GM21367 (cell line): ENCODE data around the gene MTHFD2.
A peak's percentile ranks its signal among the peaks of the same experiment; 100 is the strongest.
"Not testable (repeated sequence)": the region's sequence is repeated elsewhere in the genome, so short reads cannot be mapped to it uniquely, and the experiment has no call there.

Source experiments
- ATAC-seq: cut with Tn5 transposase; IDR thresholded peaks from one replicate; pipeline ENCODE4 v1.9.1; 2021; ENCODE audit not compliant: unreplicated experiment

MTHFD2 gene

DNA sequence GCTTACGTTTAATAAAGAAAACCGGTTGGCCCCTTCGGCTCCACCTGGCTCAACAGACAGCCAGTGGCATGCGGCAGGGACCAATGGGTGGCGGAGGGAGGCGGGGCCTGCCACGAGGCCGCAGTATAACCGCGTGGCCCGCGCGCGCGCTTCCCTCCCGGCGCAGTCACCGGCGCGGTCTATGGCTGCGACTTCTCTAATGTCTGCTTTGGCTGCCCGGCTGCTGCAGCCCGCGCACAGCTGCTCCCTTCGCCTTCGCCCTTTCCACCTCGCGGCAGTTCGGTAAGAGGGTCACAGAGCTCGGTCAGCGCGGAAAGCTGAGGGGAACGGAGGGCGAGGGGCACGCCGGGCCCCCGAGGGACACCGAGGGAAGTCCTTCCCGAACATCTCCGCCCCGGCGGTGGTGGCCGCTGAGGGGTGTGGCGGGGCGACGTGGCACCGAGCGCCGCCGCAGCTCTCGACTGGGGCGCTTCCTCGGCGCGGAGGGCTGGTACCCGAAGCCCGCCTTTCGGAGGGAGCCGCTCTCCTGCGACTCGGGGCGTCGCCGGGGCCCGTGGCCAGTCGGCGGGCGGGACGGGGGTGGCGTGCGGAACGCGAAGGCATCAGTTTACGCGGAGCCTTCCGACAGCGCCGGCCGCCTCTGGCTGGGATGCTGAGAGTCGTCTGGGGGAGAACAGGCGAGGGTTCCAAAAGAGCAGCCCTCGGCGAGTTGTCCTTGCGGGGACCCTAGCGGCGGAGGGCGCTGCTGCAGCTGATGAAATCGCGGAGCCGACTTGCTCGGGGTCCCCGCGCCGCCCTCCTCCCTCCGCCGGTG lies at the start of gene MTHFD2:
TSS of gene MTHFD2 (plus strand) at position 155 of the 814 bp plus-strand sequence. CDS start at position 182, 27 bp downstream.
- ATAC-seq = peak; percentile 76

DNA sequence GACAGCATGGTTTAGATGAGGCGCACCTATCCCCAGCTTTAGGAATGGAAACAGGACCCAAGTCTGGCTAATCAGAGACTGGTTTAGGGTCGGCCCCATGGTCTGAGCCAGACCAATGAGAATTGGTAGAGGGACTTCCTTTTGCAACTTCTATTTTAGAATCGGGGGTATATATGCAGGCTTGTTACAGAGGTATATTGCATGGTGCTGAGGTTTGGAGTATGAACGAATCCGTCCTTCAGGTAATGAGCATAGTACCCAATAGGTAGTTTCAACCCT lies 49.2 kb upstream of the MTHFD2 start:
- ATAC-seq = no peak

GRCh38 chr2:74149570-74150319 lies 48.7 kb upstream of the MTHFD2 start:
- no peak for ATAC-seq

DNA sequence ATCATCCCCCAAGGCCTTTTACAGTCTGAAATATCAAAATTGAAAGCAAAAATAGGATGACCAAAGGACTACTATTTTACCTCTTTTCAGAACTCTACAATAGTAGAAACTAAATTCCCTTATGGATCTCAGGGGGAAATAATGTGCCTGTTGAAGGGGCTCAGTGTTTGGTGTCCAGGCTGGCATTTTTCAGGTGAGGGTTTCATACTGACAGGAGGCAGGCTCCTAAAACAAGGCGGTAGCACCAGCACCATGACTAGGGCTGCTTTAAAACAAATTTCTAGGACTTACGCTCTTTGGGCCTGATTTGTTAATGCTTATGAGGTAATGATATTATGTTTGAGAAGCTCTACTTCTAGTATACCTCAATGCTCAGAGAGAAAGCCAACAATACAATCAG lies 45.5 kb upstream of the MTHFD2 start:
- ATAC-seq = no peak

- no peak for ATAC-seq
Measured at GRCh38 chr2:74155830-74156229, 42.6 kb upstream of the MTHFD2 start.

DNA sequence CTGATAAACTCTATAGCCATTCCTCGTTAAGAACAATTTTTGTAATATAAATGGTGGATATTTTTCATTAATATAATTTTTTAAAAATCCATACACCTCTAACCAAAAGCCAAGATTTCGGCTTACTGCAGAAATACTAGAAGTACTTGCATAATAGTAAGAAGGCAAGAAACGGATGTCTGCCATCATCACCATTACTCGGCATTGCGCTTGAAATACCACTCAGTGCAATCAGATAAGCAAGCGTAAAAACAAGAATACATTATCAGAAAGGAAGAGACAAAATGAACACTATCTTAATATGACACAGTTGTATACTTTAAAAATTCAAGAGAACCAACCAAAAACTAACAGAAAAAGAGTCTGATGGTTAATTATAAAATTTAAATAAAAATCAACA lies 35.5 kb upstream of the MTHFD2 start:
- ATAC-seq = no peak

- ATAC-seq = no peak
Measured at GRCh38 chr2:74164761-74165160, 33.7 kb upstream of the MTHFD2 start.

- ATAC-seq = no peak
Measured at GRCh38 chr2:74168739-74169138, 29.7 kb upstream of the MTHFD2 start.

DNA sequence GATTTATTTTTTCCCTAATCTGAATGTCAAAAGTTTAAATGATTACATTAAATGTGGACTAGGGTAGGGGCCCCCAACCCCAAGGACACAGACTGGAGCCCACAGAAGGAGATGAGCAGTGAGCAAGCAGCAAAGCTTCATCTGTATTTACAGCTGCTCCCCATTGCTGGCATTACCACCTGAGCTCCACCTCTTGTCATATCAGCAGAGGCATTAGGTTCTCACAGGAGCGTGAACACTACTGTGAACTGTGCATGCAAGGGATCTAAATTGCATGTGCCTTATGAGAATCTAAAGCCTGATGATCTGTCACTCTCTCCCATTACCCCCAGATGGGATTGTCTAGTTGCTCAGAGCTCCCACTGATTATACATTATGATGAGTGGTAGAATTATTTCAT lies 23.5 kb upstream of the MTHFD2 start:
- no peak for ATAC-seq

DNA sequence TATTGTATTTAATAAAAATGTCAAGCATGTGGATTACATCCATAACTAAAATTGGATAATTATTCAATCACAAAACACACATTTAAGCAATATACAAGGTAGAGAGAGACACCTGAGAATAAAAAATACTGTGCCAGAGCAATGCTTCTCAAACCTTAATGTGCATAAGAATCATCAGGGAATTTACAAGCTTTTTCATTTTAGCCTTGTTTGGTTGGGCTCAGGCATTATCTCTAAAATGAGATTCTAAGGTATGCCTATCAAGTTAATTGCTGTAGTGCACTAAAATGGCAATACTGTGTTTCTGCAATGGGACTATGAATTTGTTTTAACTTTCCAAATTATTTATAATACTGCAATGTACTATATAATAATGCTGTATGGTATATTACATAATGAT lies 20.7 kb upstream of the MTHFD2 start:
- ATAC-seq = no peak

GRCh38 chr2:74178211-74179062 lies 20.0 kb upstream of the MTHFD2 start, which contains the start of gene MOB1A:
TSS of gene MOB1A (minus strand) at chr2:74178879. CDS start at chr2:74178674, 205 bp downstream.
- peak; percentile 75 for ATAC-seq

DNA sequence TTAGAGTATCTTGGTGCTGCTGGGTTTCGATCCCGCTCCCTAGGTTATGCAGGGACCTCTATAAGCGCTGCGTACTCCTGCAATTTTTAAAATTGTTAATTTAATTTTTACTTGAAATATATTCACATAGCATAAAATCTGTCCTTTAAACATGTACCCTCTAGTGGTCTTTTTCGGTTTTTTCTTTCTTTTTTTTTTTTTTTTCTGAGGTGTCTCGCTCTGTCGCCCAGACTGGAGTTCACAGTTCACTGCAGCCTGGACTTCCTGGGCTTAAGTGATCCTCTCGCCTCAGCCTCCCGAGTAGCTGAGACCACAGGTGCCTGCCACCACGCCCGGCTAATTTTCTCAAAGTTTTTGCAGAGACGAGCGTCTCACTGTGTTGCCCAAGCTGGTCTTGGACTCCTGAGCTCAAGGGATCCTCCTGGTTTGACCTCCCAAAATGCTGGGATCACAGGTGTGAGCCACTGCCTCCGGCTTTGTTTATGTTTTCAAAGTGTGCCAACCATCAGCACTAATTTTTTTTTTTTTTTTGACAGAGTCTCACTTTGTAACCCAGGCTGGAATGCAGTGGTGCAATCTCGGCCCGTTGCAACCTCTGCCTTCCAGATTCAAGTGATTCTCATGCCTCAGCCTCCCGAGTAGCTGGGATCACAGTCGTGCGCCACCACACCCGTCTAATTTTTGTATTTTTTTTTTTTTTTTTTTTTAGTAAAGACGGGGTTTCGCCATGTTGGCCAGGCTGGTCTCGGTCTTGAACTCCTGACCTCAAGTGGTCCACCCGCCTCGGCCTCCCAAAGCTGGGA lies 19.2 kb upstream of the MTHFD2 start:
- peak; percentile 9 for ATAC-seq

DNA sequence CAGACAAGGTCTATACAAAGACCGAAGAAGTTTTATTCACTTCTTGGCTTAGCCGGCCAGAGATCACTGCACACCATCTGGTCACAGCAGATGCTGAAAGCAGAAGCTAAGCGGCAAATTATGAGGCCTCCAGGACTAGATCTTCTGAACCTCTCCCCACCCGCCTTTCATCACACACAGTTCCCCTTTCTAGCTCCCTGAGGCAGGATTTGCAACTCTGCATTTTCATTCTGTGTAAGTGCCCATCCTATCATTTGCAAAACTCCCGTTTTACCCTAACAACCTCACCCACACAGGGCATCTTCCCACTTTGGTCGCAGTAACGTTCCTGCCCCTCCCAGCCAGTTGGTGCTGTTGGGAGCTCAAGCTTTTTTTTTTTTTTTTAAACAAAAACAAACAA lies 16.7 kb upstream of the MTHFD2 start:
- ATAC-seq = peak; percentile 26

DNA sequence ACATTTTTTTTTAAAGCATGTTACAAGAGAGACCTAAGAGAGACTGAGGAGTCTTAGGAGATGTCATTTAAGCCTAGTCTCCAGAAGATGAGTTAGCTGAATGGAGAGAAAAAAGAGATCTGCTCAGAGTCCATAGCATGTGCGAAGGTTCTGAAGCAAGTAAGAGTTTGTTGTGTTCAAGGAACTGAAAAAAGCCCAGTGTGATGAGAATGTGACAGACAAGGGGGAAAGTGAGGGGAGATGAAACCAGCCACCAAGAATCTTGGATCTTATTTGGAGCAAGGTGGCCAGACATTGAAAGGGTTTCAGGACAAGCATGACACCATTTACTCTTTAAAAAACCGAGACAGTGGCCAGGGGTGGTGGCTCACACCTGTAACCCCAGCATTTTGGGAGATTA lies 14.5 kb upstream of the MTHFD2 start:
- ATAC-seq = no peak

GRCh38 chr2:74186038-74186437 lies 12.4 kb upstream of the MTHFD2 start:
- ATAC-seq = peak; percentile 60

DNA sequence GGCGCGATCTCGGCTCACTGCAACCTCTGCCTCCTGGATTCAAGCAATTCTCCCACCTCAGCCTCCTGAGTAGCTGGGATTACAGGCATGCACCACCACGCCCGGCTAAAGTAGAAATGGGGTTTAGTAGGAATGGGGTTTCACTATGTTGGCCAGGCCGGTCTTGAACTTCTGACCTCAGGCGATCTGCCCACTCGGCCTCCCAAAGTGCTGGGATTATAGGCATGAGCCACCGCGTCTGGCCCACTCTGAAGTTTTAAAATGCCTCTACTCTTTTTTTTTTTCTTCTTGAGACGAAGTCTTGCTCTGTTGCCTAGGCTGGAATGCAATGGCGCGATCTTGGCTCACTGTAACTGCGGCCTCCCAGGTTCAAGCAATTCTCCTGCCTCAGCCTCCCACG lies 11.7 kb upstream of the MTHFD2 start:
- ATAC-seq = not testable (repeated sequence)

DNA sequence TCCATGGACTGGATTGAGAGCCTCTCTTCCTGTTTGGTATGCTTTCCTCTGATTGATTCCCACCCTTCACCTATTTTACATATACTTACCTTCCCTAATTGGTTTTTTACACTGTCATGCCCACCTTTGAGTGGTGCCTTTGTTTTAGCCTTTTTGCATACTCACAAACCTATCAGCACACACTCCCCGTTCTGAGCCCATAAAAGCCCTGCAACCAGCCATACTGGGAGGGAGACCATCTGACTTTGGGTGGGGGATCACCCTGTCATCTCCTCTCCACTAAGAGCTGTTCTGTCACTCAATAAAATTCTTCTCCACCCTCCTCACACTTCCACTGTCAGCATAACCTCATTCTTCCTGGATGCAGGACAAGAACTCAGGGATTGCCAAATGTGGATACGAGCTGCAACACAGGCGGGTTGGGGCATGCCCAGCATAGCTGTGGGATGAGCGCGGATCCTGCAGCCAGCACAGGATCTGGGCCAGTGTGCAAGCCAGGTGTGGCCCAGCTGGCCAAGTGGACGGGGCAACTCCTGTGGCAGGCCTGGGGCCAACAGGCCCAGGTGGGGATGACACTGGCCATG lies 10.3 kb upstream of the MTHFD2 start:
- no peak for ATAC-seq

DNA sequence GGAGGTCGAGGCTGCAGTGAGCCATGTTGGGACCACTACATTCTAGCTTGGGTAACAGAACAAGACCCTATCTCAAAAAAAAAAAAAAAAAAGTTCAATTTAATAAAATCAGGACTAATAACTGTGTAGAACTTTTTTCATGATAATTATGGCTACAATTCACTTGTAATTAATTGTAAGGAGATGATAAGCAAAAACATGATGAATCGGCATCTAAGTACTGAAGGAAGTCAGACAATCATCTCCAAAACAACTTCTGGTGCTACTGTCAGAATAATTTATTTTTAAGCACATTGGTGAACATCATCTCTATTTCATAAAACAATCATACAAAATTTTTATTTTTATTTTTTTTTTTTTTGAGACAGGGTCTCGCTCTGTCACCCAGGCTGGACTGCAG lies 9.7 kb upstream of the MTHFD2 start:
- ATAC-seq = no peak

DNA sequence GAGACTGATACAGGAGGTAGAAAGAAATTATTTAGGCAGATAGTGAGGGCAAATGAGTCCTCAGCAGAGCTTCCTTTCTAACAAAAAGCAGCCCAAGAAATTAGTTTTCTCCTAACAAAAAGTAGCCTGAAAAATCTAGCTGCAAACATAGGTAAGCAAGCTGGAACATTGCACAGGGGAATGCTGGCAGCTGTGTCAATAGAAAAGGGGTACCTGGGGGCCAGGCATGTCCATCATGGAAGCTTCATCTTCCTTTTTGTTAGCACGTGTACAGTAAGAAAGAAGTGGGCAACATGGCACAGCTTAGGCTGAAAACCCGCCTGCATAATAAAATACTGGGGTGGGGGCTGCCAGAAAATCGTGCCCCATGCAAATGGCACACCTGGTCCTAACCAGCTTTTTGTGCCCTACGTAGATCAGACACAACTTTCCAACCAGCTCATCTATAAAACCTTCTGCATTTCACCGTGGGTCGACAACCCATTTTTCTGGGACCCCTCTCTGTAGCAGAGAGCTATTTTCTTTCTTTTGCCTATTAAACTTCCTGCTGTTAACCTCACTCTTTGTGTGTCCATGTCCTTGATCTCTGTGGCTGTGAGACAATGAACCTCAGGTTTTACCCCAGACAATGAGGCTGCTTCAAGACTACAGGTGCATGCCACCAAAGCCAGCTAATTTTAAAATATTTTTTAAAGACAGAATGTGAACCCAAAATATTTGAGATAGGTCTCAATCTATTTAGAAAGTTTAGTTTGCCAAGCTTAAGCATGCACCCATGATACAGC lies 6.6 kb upstream of the MTHFD2 start:
- ATAC-seq = no peak

GRCh38 chr2:74194799-74195198 lies 3.6 kb upstream of the MTHFD2 start:
- no peak for ATAC-seq
